ENCODE measurements around the gene NHLH1. TPM values are rescaled to one million over a fixed set of nuclear protein-coding genes. Genes with fewer than 3 reads are reported as not detected.

NHLH1 gene
- total RNA-seq, 3 donors from 2014 or later (not counting 1 experiment from before 2014, with no cell fraction given), result 0.13 to 0.16 TPM; not detected in 1

DNA sequence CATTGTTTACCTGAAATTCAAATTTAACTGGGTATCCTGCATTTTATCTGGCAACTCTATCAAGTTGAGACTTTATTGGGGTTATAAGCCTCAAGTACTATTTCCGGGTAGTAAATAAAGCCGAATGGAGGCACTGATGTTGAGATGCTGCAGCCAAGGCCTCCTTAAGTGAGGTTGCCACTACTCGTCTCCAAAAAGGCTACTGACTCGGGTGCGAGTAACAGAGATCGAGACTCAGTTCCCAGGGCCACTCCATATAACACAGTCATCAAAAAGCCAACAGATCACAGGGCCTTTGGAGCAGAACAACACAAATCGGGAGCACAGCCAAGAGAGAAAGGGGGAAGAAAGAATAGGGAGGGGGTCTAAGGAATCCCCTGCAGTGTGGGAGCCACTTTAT lies 24.3 kb upstream of the NHLH1 start:
- H3K4me1 ChIP-seq (ENCODE audit: control insufficient read depth, insufficient read depth, low read length), result peaks cover 16% of the 10 kb centered on the region
- H3K9me3 ChIP-seq (ENCODE audit: control insufficient read depth, insufficient read depth, low read length), result no peaks in the 10 kb centered on the region
- no peak for TF ChIP-seq CTCF (IDR thresholded peaks at IDR 0.05)
- no peaks in the 10 kb centered on the region for H3K9me3 Mint-ChIP-seq
- no peaks in the 10 kb centered on the region for H3K27me3 ChIP-seq (ENCODE audit: control insufficient read depth, insufficient read depth, low read length)
- H3K4me3 ChIP-seq (ENCODE audit: low read length), result peak overlapping the region; percentile 89
- ATAC-seq, result peak in 1 of 3 donors; percentile 2
- H3K27me3 Mint-ChIP-seq (ENCODE audit: low read depth in 2 of 2), result no peaks in the 10 kb centered on the region
- WGBS (ENCODE audit: insufficient coverage), result under 1% methylated on average over 7 of the region's 7 CpGs
- DNase-seq, result peak in 1 of 2 donors; percentile 48
- peaks cover 38% of the 10 kb centered on the region for H3K36me3 ChIP-seq (ENCODE audit: control insufficient read depth, insufficient read depth, low read length)
- H3K27ac ChIP-seq (ENCODE audit: low read length), result peak overlapping the region; percentile 93
- intact Hi-C loops (cut with micrococcal nuclease), result loop anchor here (2.0 kb wide), 1 partner anchor 264 kb away; no protein-coding TSS in a partner anchor
- peak overlapping the region; percentile 99 to 100 for H3K27ac Mint-ChIP-seq
- peaks cover 45% of the 10 kb centered on the region in 2 donors for H3K4me1 Mint-ChIP-seq
- peak overlapping the region; percentile 100 for H3K4me3 Mint-ChIP-seq
- peaks cover 26% of the 10 kb centered on the region for H3K36me3 Mint-ChIP-seq

- no peaks in the 10 kb centered on the region for H3K9me3 ChIP-seq (ENCODE audit: control insufficient read depth, insufficient read depth, low read length)
Observed at GRCh38 chr1:160342953-160343869, 23.7 kb upstream of the NHLH1 start, which contains the start of the genes COPA and NCSTN. Gene COPA, minus strand, starts transcription at chr1:160343250. Its CDS starts 80 bp downstream, at chr1:160343170. Gene NCSTN, plus strand, starts transcription at chr1:160343383. Its CDS starts 14 bp downstream, at chr1:160343397.

GRCh38 chr1:160344241-160344640 lies 22.6 kb upstream of the NHLH1 start:
- TF ChIP-seq CTCF (IDR thresholded peaks at IDR 0.05), result no peak
- H3K27ac Mint-ChIP-seq, result peak overlapping the region; percentile 99 to 100
- H3K9me3 ChIP-seq (ENCODE audit: control insufficient read depth, insufficient read depth, low read length), result no peaks in the 10 kb centered on the region
- H3K4me3 ChIP-seq (ENCODE audit: low read length), result no peak overlapping the region
- no peaks in the 10 kb centered on the region for H3K27me3 ChIP-seq (ENCODE audit: control insufficient read depth, insufficient read depth, low read length)
- ATAC-seq, result no peak
- H3K36me3 ChIP-seq (ENCODE audit: control insufficient read depth, insufficient read depth, low read length), result peaks cover 36% of the 10 kb centered on the region
- no peaks in the 10 kb centered on the region for H3K9me3 Mint-ChIP-seq
- H3K4me3 Mint-ChIP-seq, result peak overlapping the region; percentile 100
- no peaks in the 10 kb centered on the region for H3K27me3 Mint-ChIP-seq (ENCODE audit: low read depth in 2 of 2)
- peaks cover 16% of the 10 kb centered on the region for H3K36me3 Mint-ChIP-seq
- DNase-seq, result no peak
- peaks cover 31 to 37% of the 10 kb centered on the region in 2 donors for H3K4me1 Mint-ChIP-seq
- peaks cover 16% of the 10 kb centered on the region for H3K4me1 ChIP-seq (ENCODE audit: control insufficient read depth, insufficient read depth, low read length)
- 81% methylated on average over 3 of the region's 3 CpGs for WGBS (ENCODE audit: insufficient coverage)
- peak overlapping the region; percentile 93 for H3K27ac ChIP-seq (ENCODE audit: low read length)
- intact Hi-C loops (cut with micrococcal nuclease), result no loop called here

More at GRCh38 chr1:160342953-160343869, 23.7 kb upstream of the NHLH1 start, which contains the start of the genes COPA and NCSTN:
- intact Hi-C loops (cut with micrococcal nuclease), result loop anchor here (1.0 to 2.0 kb wide), 3 partner anchors 58 to 264 kb away; partner anchors contain the start of gene PEX19
- no peak for TF ChIP-seq CTCF (IDR thresholded peaks at IDR 0.05)
- H3K9me3 Mint-ChIP-seq, result no peaks in the 10 kb centered on the region
- ATAC-seq (peak; percentile 95 to 99 (median 96)), DNase-seq (peak; percentile 83 to 96)
- peaks cover 37% of the 10 kb centered on the region for H3K36me3 ChIP-seq (ENCODE audit: control insufficient read depth, insufficient read depth, low read length)
- 0% methylated on average over 58 of the region's 58 CpGs for WGBS (ENCODE audit: insufficient coverage)
- peaks cover 26% of the 10 kb centered on the region for H3K36me3 Mint-ChIP-seq
- peaks cover 16% of the 10 kb centered on the region for H3K4me1 ChIP-seq (ENCODE audit: control insufficient read depth, insufficient read depth, low read length)
- H3K27ac ChIP-seq (ENCODE audit: low read length), result peak within 1 kb of the TSS; percentile 93
- H3K4me3 ChIP-seq (ENCODE audit: low read length), result peak within 1 kb of the TSS; percentile 89
- H3K27me3 Mint-ChIP-seq (ENCODE audit: low read depth in 2 of 2), result no peaks in the 10 kb centered on the region
- no peaks in the 10 kb centered on the region for H3K27me3 ChIP-seq (ENCODE audit: control insufficient read depth, insufficient read depth, low read length)
- peak within 1 kb of the TSS; percentile 99 to 100 for H3K27ac Mint-ChIP-seq
- H3K4me1 Mint-ChIP-seq, result peaks cover 40 to 45% of the 10 kb centered on the region in 2 donors
- peak within 1 kb of the TSS; percentile 100 for H3K4me3 Mint-ChIP-seq
